8988T (cell line): ENCODE measurements around the gene SLC22A17.
A peak's percentile ranks its signal among the peaks of the same experiment; 100 is the strongest.
"Not testable (repeated sequence)": the region's sequence is repeated elsewhere in the genome, so short reads cannot be mapped to it uniquely, and the experiment has no call there.

Experiments used
- DNase-seq: peaks from one replicate; pipeline ENCODE4 v3.0.0; 2011

SLC22A17 gene

DNA sequence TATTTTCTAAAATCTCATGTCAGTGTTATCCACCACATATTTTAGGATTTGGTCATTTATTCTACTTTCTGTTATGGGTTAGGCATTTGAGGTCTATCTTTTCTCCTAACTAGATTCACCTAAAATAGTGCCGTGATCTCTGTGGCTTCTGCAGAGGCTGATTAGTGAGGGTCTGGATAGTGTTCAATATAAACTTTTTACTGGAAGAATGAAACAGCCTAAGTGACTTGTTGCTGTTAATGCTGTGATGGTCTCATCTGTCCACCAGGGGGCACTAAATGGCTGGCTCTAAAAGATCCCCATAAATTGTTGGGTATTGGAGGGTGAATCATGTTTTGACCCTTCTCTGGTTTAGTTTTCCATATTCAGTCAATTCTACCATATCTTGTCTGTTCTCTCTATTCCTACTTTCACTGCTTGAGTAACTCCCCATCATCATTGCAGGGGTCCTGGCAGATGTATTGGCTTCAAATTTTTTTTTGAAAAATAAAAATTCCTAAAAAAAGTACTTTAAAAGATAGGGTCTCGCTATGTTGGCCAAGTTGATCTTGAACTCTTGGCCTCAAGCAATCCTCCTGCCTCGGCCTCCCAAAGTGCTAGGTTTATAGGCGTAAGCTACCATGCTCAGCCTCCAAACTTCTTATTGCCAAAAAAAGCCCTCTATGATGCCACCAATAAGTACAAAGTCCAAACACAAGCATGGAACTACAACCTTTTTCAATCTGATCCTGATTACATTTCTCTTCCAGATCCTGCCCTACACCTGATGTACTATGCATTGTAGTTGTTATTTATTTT lies 24.5 kb downstream of the SLC22A17 start:
- DNase-seq = no peak

- no peak for DNase-seq
These were observed 26.0 kb downstream of the SLC22A17 start for GRCh38 chr14:23326491-23327332.

GRCh38 chr14:23325746-23326145 lies 26.9 kb downstream of the SLC22A17 start:
- not testable (repeated sequence) for DNase-seq

DNA sequence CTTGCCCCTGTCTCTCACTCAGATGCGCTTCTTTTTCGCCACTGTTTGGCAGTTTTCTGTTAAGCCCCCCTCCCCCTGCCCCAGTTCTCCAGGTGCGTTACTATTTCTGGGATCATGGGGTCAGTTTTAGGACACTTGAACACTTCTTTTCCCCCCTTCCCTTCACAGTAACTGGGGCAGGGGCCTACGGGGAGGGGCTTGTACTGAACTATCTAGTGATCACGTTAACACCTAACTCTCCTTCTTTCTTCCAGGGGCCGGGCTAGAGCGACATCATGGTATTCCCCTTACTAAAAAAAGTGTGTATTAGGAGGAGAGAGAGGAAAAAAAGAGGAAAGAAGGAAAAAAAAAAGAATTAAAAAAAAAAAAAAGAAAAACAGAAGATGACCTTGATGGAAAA lies 27.7 kb downstream of the SLC22A17 start:
- DNase-seq = no peak

DNA sequence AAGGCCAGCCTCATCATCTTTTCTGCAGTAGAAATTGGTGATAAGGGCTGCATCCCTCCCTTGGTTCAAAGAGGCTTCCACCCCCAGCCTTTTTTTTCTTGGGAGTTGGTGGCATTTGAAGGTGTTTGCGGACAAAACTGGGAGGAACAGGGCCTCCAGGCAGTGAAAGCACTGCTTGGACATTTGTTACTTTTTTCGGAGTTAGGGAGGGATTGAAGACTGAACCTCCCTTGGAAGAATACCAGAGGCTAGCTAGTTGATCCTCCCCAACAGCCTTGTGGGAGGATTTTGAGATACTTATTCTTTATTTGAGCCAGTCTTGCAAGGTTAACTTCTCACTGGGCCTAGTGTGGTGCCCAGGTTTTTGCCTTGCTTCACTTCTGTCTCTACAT lies 28.2 kb downstream of the SLC22A17 start:
- no peak for DNase-seq

DNA sequence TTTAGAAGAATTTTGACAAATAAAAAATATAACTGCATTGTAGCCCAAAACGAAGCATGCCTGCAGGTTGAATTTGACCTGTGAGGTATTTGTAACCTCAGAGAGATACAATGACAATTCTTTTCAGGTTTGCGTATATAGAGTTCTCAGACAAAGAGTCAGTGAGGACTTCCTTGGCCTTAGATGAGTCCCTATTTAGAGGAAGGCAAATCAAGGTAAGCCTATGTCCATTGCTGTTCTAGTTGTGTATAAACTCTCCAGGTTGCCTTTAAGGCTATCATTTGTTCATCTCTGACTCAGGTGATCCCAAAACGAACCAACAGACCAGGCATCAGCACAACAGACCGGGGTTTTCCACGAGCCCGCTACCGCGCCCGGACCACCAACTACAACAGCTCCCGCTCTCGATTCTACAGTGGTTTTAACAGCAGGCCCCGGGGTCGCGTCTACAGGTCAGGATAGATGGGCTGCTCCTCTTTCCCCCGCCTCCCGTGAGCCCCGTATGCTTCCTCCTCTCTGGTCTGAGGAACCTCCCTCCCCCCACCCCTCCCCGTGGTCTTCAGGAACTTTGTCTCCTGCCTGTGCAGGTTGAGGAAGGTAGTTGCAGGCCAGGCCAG lies 28.7 kb downstream of the SLC22A17 start:
- no peak for DNase-seq

DNA sequence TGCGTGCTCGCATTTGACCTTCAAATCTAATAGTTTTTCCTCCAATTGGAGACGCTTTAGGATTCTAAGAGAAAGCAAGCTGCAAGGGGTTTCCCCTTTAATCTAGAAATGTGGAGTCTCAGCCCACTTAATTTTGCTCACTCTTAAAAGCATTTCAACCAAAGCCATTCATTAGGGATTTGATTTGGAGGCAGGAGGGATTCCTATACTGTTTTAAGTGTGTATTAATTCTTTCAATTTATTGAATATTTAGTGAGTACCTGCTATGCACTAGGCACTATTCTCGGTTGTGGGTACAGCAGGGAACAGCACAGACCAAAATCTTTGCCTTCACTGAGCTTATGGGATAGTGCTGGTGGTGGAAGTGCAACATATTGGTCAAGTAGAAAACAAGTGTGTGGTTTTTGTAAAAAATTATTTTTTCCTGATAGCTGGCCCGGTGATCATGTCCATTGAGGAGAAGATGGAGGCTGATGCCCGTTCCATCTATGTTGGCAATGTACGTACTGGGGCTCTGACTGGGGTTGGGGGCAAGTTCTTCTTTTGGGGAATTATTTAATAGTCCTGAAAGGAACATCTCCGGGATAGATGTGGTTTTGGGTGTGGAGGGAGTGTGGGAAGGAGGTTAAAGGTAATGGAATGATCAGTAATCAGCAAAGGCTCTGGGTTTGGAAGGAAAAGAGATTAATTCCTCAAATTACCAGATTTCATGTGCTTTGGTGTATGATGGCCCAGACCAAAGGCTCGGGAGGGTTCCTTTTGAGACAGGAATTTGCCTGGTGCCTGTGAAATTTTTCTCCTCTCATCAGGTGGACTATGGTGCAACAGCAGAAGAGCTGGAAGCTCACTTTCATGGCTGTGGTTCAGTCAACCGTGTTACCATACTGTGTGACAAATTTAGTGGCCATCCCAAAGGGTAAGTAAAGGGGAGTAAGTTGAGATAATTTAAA lies 29.8 kb downstream of the SLC22A17 start:
- DNase-seq = no peak

DNA sequence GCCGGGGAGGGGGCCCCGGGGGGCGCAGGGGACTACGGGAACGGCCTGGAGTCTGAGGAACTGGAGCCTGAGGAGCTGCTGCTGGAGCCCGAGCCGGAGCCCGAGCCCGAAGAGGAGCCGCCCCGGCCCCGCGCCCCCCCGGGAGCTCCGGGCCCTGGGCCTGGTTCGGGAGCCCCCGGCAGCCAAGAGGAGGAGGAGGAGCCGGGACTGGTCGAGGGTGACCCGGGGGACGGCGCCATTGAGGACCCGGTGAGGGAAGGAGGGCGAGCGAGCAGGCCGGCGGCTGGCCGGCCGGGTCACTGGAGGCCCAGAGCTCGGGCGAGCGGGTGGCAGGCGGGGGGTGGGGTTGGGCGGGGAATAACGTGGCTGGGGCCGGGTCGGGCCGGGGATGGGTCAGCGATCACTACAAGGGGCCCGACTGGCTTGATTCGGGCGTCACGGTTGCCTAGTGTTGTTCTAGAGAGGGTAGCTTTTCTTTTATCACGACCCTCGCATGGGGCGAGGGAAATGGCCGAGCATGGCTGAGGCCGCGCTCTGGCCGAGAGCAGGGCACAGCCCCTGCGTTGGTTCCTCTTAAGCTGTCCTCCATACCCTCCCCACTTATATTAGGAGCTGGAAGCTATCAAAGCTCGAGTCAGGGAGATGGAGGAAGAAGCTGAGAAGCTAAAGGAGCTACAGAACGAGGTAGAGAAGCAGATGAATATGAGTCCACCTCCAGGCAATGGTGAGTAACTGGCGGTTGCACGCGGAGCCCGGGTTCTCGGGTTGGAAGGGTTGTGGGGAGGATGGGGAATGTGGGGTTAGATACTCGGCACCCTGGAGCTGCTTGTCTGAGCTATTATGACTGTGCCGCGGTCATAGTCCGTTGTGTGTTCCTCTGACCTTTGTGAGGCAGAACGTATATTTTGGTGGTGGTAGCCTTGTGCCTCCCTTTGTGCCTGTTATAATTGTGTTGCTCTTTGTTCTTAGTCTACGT lies 30.8 kb downstream of the SLC22A17 start:
- DNase-seq = no peak

DNA sequence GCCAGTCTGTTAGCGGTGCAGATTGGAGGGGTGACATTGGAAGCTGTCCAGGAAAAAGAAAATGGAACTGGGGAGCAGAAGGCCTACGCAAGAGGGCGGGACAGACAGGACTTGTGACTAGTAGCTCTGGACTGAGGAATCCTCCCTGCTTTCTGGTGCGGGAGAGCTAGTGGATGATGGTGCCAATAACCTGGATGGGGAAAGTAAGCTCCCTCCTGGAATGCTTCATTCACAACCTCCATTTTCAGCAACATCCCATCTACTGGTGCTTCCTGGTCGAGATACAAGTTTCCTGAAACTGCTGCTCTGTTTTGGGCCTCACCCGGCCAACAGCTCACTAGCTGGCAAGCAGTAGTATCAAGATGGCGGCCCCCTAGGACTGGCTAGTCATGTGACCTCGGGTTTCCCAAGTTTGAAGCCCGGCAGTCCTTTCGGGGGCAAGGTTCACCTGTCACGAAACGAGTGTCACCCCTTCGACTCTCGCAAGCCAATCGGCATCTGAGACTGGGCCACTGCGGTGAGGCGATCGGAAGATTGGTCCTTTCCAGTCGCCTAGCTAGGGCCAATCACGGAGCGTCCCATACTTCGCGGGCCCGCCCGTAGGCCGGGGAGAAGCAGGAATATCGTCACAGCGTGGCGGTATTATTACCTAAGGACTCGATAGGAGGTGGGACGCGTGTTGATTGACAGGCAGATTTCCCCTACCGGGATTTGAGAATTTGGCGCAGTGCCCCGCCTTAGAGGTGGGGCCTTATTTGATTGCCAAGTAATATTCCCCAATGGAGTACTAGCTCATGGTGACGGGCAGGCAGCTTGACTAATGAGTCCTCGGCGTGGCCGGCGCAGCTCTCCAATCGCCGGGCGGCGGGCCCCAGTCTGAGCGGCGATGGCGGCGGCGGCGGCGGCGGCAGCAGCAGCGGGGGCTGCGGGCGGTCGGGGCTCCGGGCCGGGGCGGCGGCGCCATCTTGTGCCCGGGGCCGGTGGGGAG lies 31.8 kb downstream of the SLC22A17 start, which contains the start of gene PABPN1:
TSS of gene PABPN1 (plus strand) at position 874 of the 988 bp plus-strand sequence. CDS start at position 887, 13 bp downstream.
- DNase-seq = peak; percentile 79

GRCh38 chr14:23319746-23320583 lies 32.7 kb downstream of the SLC22A17 start:
- no peak for DNase-seq

- DNase-seq = no peak
These were observed 36.4 kb downstream of the SLC22A17 start for GRCh38 chr14:23316300-23316699.

DNA sequence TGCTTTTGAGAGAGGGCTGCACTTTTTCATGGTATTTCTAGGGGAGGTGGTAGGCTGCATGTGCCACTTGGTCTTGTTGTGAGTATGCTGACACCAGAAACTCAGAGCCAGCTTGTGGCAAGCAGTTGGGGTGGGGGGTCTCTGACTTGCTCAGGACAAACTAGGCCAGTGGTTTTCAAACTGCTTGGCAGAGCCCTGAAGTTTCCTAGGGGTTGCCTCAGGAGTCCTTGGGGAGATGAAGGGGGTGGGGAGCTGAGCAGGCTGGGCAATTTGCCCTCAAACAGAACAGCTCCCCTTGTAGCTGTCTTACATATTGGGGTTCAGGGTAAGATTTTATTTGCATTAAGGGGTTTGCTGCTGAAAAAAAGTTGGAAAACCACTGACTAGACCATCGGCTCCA lies 42.1 kb downstream of the SLC22A17 start:
- no peak for DNase-seq

DNA sequence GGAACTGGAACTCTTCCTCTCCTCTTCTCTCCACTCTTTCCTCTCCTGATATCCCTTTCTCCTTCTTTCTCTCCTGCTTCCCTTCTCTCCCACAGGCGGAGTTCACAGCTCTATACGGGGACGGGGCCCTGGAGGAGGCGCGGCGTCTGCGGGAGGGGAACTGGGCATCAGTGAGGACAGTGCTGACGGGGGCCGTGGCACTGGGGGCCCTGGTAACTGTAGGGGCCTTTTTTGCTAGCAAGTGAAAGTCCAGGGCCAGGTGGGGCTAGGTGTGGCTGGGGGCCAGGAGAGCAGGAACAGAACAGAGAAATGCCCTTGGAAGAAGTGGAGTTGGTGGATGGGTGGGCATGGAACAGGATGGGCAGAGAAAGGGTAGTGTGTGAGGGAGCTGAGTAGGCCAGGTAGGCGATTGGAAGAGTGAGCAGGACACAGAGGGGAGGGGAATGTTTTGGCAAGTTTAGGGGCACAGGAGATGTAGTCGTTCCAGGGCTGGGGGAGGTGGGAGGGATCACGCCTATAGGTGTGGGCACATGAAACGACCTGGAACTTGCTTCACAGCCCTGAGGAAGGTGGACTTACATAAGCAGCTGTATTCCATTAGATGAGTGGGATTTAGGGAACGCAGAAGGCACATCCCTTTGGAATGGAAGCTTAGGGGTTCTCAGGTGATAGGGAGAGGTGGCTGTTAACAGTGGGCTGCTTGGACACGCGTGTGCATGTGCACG lies 43.8 kb downstream of the SLC22A17 start:
- no peak for DNase-seq

GRCh38 chr14:23307687-23308644 lies 44.7 kb downstream of the SLC22A17 start:
- no peak for DNase-seq

- no peak for DNase-seq
These were observed 45.5 kb downstream of the SLC22A17 start for GRCh38 chr14:23307146-23307530.

GRCh38 chr14:23306412-23307145 lies 46.1 kb downstream of the SLC22A17 start, which contains the start of gene BCL2L2:
BCL2L2 (plus strand) TSS chr14:23306833; CDS start chr14:23307768, 935 bp downstream.
- peak; percentile 55 for DNase-seq
